GM23338 (cell line): ENCODE data around the gene WNT6. TPM values are rescaled to one million over a fixed set of nuclear protein-coding genes. Genes with fewer than 3 reads are reported as not detected.
A peak's percentile ranks its signal among the peaks of the same experiment; 100 is the strongest.

Source experiments
- ATAC-seq: fragments of 200-7000 bp; cut with Tn5 transposase; 3 replicates; pipeline ENCODE4 v1.9.1; 2020
- DNase-seq: peaks from one replicate; pipeline ENCODE4 v3.0.0-alpha.2; 2015; ENCODE audit warnings: low spot score
- H2AFZ ChIP-seq: fragments of 200-600 bp; sonication (generic); 2 replicates; pipeline ENCODE4 v1.8.0; 2016; ENCODE audit warnings: antibody characterized with exemption, mild to moderate bottlenecking, moderate library complexity
- H3F3A ChIP-seq: fragments of 200-600 bp; sonication (generic); replicated peaks from 2 replicates; pipeline ENCODE4 v1.8.0; 2017; ENCODE audit warnings: antibody characterized with exemption, mixed run types, low read depth
- H3K27ac ChIP-seq: fragments of 200-600 bp; sonication (generic); 2 replicates; pipeline ENCODE4 v1.6.1; 2016; ENCODE audit warnings: low read depth
- H3K27me3 ChIP-seq: fragments of 200-600 bp; sonication (generic); 2 replicates; pipeline ENCODE4 v1.8.0; 2016; ENCODE audit warnings: mild to moderate bottlenecking, mixed run types, moderate library complexity; ENCODE audit not compliant: insufficient read depth
- H3K36me3 ChIP-seq: fragments of 200-600 bp; sonication (generic); 2 replicates; pipeline ENCODE4 v1.8.0; 2016; ENCODE audit warnings: mild to moderate bottlenecking; ENCODE audit not compliant: insufficient read depth
- H3K4me1 ChIP-seq: fragments of 200-600 bp; sonication (generic); 2 replicates; pipeline ENCODE4 v1.8.0; 2016; ENCODE audit warnings: mild to moderate bottlenecking, moderate library complexity; ENCODE audit not compliant: insufficient read depth
- H3K4me2 ChIP-seq: fragments of 200-600 bp; sonication (generic); 2 replicates; pipeline ENCODE4 v1.7.1; 2017; ENCODE audit warnings: mixed run types
- H3K4me3 ChIP-seq: fragments of 200-600 bp; sonication (generic); 2 replicates; pipeline ENCODE4 v1.6.1; 2016; ENCODE audit warnings: mixed run types
- H3K79me2 ChIP-seq: fragments of 200-600 bp; sonication (generic); replicated peaks from 2 replicates; pipeline ENCODE4 v1.8.0; 2017; ENCODE audit warnings: mild to moderate bottlenecking; ENCODE audit not compliant: insufficient read depth
- H3K9me2 ChIP-seq: fragments of 200-600 bp; sonication (generic); 2 replicates; pipeline ENCODE4 v1.8.0; 2017; ENCODE audit not compliant: insufficient read depth
- H4K20me1 ChIP-seq: fragments of 200-600 bp; sonication (generic); replicated peaks from 2 replicates; pipeline ENCODE4 v1.8.0; 2017; ENCODE audit warnings: mild to moderate bottlenecking; ENCODE audit not compliant: insufficient read depth
- H3K27ac Mint-ChIP-seq: 2 replicates; pipeline ENCODE4 v1.8.0; 2020; ENCODE audit warnings: inconsistent platforms, mild to moderate bottlenecking, moderate library complexity, mixed read lengths
- H3K27me3 Mint-ChIP-seq: 3 replicates; pipeline ENCODE4 v1.8.0; 2022; ENCODE audit warnings: low read depth, mild to moderate bottlenecking, moderate library complexity, mixed read lengths, inconsistent platforms; ENCODE audit not compliant: insufficient read depth, poor library complexity
- H3K36me3 Mint-ChIP-seq: 3 replicates; pipeline ENCODE4 v1.8.0; 2021; ENCODE audit warnings: low read depth, mild to moderate bottlenecking, inconsistent platforms, moderate library complexity, mixed read lengths
- H3K4me1 Mint-ChIP-seq: 3 replicates; pipeline ENCODE4 v1.8.0; 2020; ENCODE audit warnings: mild to moderate bottlenecking, inconsistent platforms, mixed read lengths
- H3K4me3 Mint-ChIP-seq: 3 replicates; pipeline ENCODE4 v1.8.0; 2021; ENCODE audit warnings: moderate library complexity, mild to moderate bottlenecking, inconsistent platforms, mixed read lengths
- H3K9me3 Mint-ChIP-seq: 3 replicates; pipeline ENCODE4 v1.8.0; 2020; ENCODE audit warnings: moderate library complexity, mild to moderate bottlenecking, inconsistent platforms, mixed read lengths
- CTCF ChIP-seq, 2 experiments: fragments of 200-600 bp in 1 of 2; sonication (generic) in 1 of 2; conservative IDR thresholded peaks; 2 replicates each; pipeline versions ENCODE4 v1.5.1 to v1.6.1; 2016 to 2017; ENCODE audit warnings: antibody characterized with exemption in 2 of 2, low read depth in 2 of 2, mild to moderate bottlenecking in 2 of 2, moderate library complexity in 1 of 2
- EZH2 ChIP-seq: fragments of 200-600 bp; sonication (generic); IDR thresholded peaks from one replicate; pipeline ENCODE4 v1.8.0; 2017; ENCODE audit warnings: antibody characterized with exemption, mild to moderate bottlenecking, low read depth; ENCODE audit not compliant: unreplicated experiment
- NANOG ChIP-seq: IDR thresholded peaks from 2 replicates; pipeline ENCODE4 v1.6.1; 2016; ENCODE audit warnings: antibody characterized with exemption, borderline replicate concordance
- STAT1 ChIP-seq: IDR thresholded peaks from one replicate; pipeline ENCODE4 v1.6.1; 2016; ENCODE audit warnings: antibody characterized with exemption; ENCODE audit not compliant: unreplicated experiment
- ZNF114 ChIP-seq: fragments of 250-450 bp; sonication (Bioruptor Pico); IDR thresholded peaks from 2 replicates; pipeline ENCODE4 v1.5.0; 2020; ENCODE audit warnings: mild to moderate bottlenecking, moderate library complexity
- polyA plus RNA-seq: library from polyadenylated mRNA; unstranded; fragments of >200 nt; fragmentation: Nextera tagmentation; extraction: Ambion mirVana; gene quantifications from 2 replicates; pipeline ENCODE4 v1.2.1, GENCODE V29; 2016
- total RNA-seq: library from RNA; depleted of rRNA; stranded (reverse); fragments of >200 nt; shearing (Covaris generic); gene quantifications from 2 replicates; pipeline ENCODE4 v1.2.3, GENCODE V29; 2014
- TF ChIP-seq, protein P1 (sequence below): IDR thresholded peaks from 2 replicates; pipeline ENCODE4 v1.6.1; 2016; ENCODE audit warnings: antibody characterized with exemption
- TF ChIP-seq, protein P2 (sequence below): fragments of 250-450 bp; sonication (Bioruptor Pico); IDR thresholded peaks from 2 replicates; pipeline ENCODE4 v1.5.0; 2020; ENCODE audit warnings: mild to moderate bottlenecking, moderate library complexity

WNT6 gene
- total and polyA plus RNA-seq, 2 experiments from 2014 or later, result not detected

GRCh38 chr2:218859988-218860831, 605 bp downstream of the WNT6 start (continued):
- TF ChIP-seq, protein P1, sequence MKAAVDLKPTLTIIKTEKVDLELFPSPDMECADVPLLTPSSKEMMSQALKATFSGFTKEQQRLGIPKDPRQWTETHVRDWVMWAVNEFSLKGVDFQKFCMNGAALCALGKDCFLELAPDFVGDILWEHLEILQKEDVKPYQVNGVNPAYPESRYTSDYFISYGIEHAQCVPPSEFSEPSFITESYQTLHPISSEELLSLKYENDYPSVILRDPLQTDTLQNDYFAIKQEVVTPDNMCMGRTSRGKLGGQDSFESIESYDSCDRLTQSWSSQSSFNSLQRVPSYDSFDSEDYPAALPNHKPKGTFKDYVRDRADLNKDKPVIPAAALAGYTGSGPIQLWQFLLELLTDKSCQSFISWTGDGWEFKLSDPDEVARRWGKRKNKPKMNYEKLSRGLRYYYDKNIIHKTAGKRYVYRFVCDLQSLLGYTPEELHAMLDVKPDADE, result no peak
- TF ChIP-seq ZNF114 (CRISPR knock-in tag), result no peak
- TF ChIP-seq CTCF (conservative IDR thresholded peaks at IDR 0.05; ENCODE audit: low read depth in 2 of 2), result no peak

DNA sequence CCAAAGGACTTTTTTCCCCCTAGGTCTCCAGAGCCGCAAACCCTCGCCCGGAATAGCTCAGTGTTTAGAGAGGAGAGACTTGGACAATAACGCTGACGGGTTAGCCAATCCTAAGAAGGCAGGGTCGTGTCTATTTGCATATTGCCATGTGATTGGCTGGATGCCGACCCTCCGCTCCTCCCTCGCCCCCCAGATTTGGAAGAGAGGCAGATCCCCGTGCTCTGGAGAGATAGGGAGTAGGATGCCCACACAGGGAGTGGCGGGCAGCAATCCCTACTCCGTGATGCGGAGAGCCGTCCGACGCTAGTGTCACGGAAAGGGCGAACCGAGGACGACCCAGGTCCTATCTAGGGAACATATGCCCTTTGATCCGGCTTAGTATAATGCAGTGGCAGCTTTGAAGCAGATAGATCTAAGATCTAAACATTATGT, 1.4 kb downstream of the WNT6 start:
- Histone ChIP-seq H3K79me2 (no peaks in the 10 kb centered on the region), H3K4me3 (no peak overlapping the region; the same call in 1 of the 2 replicates), H3K4me1 (peaks cover 35% of the 10 kb centered on the region), H3K27me3 (peaks cover 96% of the 10 kb centered on the region), H3K9me2 (no peaks in the 10 kb centered on the region), H2AFZ (no peak overlapping the region), H4K20me1 (peaks cover 7% of the 10 kb centered on the region), H3K27ac (no peak overlapping the region), H3F3A (0 out of 2 replicates have a peak, but pooled peaks cover 17% of the 10 kb centered on the region), H3K36me3 (no peaks in the 10 kb centered on the region; the same call in 1 of the 2 replicates), H3K4me2 (peak overlapping the region; percentile 28)
- no peak for TF ChIP-seq STAT1
- no peak for TF ChIP-seq NANOG
- TF ChIP-seq, protein P2, sequence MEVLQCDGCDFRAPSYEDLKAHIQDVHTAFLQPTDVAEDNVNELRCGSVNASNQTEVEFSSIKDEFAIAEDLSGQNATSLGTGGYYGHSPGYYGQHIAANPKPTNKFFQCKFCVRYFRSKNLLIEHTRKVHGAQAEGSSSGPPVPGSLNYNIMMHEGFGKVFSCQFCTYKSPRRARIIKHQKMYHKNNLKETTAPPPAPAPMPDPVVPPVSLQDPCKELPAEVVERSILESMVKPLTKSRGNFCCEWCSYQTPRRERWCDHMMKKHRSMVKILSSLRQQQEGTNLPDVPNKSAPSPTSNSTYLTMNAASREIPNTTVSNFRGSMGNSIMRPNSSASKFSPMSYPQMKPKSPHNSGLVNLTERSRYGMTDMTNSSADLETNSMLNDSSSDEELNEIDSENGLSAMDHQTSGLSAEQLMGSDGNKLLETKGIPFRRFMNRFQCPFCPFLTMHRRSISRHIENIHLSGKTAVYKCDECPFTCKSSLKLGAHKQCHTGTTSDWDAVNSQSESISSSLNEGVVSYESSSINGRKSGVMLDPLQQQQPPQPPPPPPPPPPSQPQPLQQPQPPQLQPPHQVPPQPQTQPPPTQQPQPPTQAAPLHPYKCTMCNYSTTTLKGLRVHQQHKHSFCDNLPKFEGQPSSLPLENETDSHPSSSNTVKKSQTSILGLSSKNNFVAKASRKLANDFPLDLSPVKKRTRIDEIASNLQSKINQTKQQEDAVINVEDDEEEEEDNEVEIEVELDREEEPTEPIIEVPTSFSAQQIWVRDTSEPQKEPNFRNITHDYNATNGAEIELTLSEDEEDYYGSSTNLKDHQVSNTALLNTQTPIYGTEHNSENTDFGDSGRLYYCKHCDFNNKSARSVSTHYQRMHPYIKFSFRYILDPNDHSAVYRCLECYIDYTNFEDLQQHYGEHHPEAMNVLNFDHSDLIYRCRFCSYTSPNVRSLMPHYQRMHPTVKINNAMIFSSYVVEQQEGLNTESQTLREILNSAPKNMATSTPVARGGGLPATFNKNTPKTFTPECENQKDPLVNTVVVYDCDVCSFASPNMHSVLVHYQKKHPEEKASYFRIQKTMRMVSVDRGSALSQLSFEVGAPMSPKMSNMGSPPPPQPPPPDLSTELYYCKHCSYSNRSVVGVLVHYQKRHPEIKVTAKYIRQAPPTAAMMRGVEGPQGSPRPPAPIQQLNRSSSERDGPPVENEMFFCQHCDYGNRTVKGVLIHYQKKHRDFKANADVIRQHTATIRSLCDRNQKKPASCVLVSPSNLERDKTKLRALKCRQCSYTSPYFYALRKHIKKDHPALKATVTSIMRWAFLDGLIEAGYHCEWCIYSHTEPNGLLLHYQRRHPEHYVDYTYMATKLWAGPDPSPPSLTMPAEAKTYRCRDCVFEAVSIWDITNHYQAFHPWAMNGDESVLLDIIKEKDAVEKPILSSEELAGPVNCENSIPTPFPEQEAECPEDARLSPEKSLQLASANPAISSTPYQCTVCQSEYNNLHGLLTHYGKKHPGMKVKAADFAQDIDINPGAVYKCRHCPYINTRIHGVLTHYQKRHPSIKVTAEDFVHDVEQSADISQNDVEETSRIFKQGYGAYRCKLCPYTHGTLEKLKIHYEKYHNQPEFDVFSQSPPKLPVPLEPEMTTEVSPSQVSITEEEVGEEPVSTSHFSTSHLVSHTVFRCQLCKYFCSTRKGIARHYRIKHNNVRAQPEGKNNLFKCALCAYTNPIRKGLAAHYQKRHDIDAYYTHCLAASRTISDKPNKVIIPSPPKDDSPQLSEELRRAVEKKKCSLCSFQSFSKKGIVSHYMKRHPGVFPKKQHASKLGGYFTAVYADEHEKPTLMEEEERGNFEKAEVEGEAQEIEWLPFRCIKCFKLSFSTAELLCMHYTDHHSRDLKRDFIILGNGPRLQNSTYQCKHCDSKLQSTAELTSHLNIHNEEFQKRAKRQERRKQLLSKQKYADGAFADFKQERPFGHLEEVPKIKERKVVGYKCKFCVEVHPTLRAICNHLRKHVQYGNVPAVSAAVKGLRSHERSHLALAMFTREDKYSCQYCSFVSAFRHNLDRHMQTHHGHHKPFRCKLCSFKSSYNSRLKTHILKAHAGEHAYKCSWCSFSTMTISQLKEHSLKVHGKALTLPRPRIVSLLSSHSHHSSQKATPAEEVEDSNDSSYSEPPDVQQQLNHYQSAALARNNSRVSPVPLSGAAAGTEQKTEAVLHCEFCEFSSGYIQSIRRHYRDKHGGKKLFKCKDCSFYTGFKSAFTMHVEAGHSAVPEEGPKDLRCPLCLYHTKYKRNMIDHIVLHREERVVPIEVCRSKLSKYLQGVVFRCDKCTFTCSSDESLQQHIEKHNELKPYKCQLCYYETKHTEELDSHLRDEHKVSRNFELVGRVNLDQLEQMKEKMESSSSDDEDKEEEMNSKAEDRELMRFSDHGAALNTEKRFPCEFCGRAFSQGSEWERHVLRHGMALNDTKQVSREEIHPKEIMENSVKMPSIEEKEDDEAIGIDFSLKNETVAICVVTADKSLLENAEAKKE (CRISPR knock-in tag), result no peak
- no peak for TF ChIP-seq EZH2
- Mint-ChIP-seq H3K27me3 (peaks cover 93% of the 10 kb centered on the region), H3K27ac (no peak overlapping the region), H3K36me3 (no peaks in the 10 kb centered on the region), H3K4me1 (peaks cover 43% of the 10 kb centered on the region), H3K9me3 (no peaks in the 10 kb centered on the region; the same call in 2 of the 3 replicates), H3K4me3 (peak overlapping the region; percentile 60)
- peak; percentile 87 for ATAC-seq
- DNase-seq, result peak; percentile 97
